HEK293 (cell line): ENCODE data around the gene FGR.

ENCODE experiments used
- CTCF ChIA-PET: fragments of 350-600 bp; formaldehyde crosslinking; extraction: SDS; loops from one replicate; lab custom pipeline; 2021; ENCODE audit warnings: antibody characterized with exemption; lab: Yijun Ruan, JAX
- POLR2A ChIA-PET: fragments of 300-600 bp; formaldehyde crosslinking; extraction: SDS; loops from one replicate; lab custom pipeline; 2020; ENCODE audit warnings: antibody characterized with exemption, inconsistent platforms; lab: Yijun Ruan, JAX
- H3K27ac ChIP-seq: fragments of 200-500 bp; sonication (Bioruptor generic); 2 replicates; pipeline ENCODE4 v1.5.1; 2014; ENCODE audit warnings: low read depth, low read length, control low read depth, inconsistent platforms; ENCODE audit errors: extremely low read depth
- H3K36me3 ChIP-seq, 2 experiments: fragments of 200-500 bp in 1 of 2; sonication (Bioruptor generic) in 1 of 2; 1 replicate in 1 of 2; 2 replicates in 1 of 2; pipeline ENCODE4 v1.5.1; 2014 to 2017; ENCODE audit warnings: inconsistent platforms in 2 of 2, low read length in 2 of 2; ENCODE audit not compliant: control insufficient read depth in 2 of 2, insufficient read depth in 1 of 2
- H3K4me1 ChIP-seq: fragments of 200-500 bp; sonication (Bioruptor generic); 2 replicates; pipeline ENCODE4 v1.5.1; 2014; ENCODE audit warnings: mild to moderate bottlenecking, low read length, inconsistent platforms; ENCODE audit not compliant: control insufficient read depth, insufficient read depth
- H3K4me3 ChIP-seq: 2 replicates; pipeline ENCODE4 v1.5.1; 2011; ENCODE audit warnings: low read depth, mild to moderate bottlenecking, control low read depth, low read length, moderate library complexity
- H3K9me3 ChIP-seq: fragments of 200-500 bp; sonication (Bioruptor generic); 2 replicates; pipeline ENCODE4 v1.5.1; 2014; ENCODE audit warnings: low read depth, low read length, inconsistent platforms; ENCODE audit not compliant: control insufficient read depth, insufficient read depth
- BCL11A ChIP-seq: fragments of 450-650 bp; formaldehyde crosslinking; IDR thresholded peaks from 2 replicates; pipeline ENCODE4 v1.5.1; 2016; ENCODE audit warnings: low read depth, missing biosample characterization, missing genetic modification characterization
- BCL11B ChIP-seq: fragments of 450-650 bp; formaldehyde crosslinking; IDR thresholded peaks from 2 replicates; pipeline ENCODE4 v1.5.1; 2016; ENCODE audit warnings: low read depth, missing biosample characterization, missing genetic modification characterization
- KLF10 ChIP-seq: fragments of 450-650 bp; IDR thresholded peaks from 2 replicates; pipeline ENCODE4 v1.5.1; 2018; ENCODE audit warnings: missing biosample characterization, mild to moderate bottlenecking, missing genetic modification characterization
- ZNF114 ChIP-seq: fragments of 450-650 bp; formaldehyde crosslinking; IDR thresholded peaks from 2 replicates; pipeline ENCODE4 v1.5.0; 2017; ENCODE audit warnings: missing biosample characterization, missing genetic modification characterization
- ZNF133 ChIP-seq: fragments of 450-650 bp; formaldehyde crosslinking; IDR thresholded peaks from 2 replicates; pipeline ENCODE4 v1.5.1; 2016; ENCODE audit warnings: missing biosample characterization, missing genetic modification characterization
- ZNF138 ChIP-seq: fragments of 450-650 bp; formaldehyde crosslinking; IDR thresholded peaks from 2 replicates; pipeline ENCODE4 v1.5.1; 2016; ENCODE audit warnings: missing biosample characterization, missing genetic modification characterization, borderline replicate concordance
- ZNF221 ChIP-seq: fragments of 450-650 bp; formaldehyde crosslinking; IDR thresholded peaks from 2 replicates; pipeline ENCODE4 v1.5.1; 2017; ENCODE audit warnings: missing biosample characterization, missing genetic modification characterization, borderline replicate concordance
- ZNF335 ChIP-seq: fragments of 450-650 bp; formaldehyde crosslinking; conservative IDR thresholded peaks from 2 replicates; pipeline ENCODE4 v1.5.1; 2016; ENCODE audit warnings: missing biosample characterization, missing genetic modification characterization
- ZNF394 ChIP-seq: fragments of 450-650 bp; formaldehyde crosslinking; IDR thresholded peaks from 2 replicates; pipeline ENCODE4 v1.5.1; 2016; ENCODE audit warnings: missing biosample characterization, missing genetic modification characterization, mild to moderate bottlenecking, moderate library complexity, borderline replicate concordance
- ZNF398 ChIP-seq: fragments of 450-650 bp; formaldehyde crosslinking; IDR thresholded peaks from 2 replicates; pipeline ENCODE4 v1.5.1; 2017; ENCODE audit warnings: missing biosample characterization, missing genetic modification characterization
- ZNF654 ChIP-seq: fragments of 450-650 bp; formaldehyde crosslinking; IDR thresholded peaks from 2 replicates; pipeline ENCODE4 v1.5.1; 2016; ENCODE audit warnings: low read depth, missing biosample characterization, missing genetic modification characterization
- TF ChIP-seq, protein P1 (sequence below): fragments of 450-650 bp; formaldehyde crosslinking; IDR thresholded peaks from 2 replicates; pipeline ENCODE4 v1.5.1; 2016; ENCODE audit warnings: missing biosample characterization, missing genetic modification characterization
- TF ChIP-seq, protein P2 (sequence below): fragments of 450-650 bp; formaldehyde crosslinking; IDR thresholded peaks from 2 replicates; pipeline ENCODE4 v1.5.1; 2017; ENCODE audit warnings: missing biosample characterization, missing genetic modification characterization
- TF ChIP-seq, protein P3 (sequence below): fragments of 450-650 bp; formaldehyde crosslinking; IDR thresholded peaks from 2 replicates; pipeline ENCODE4 v1.5.1; 2016; ENCODE audit warnings: missing biosample characterization, missing genetic modification characterization

FGR gene

DNA sequence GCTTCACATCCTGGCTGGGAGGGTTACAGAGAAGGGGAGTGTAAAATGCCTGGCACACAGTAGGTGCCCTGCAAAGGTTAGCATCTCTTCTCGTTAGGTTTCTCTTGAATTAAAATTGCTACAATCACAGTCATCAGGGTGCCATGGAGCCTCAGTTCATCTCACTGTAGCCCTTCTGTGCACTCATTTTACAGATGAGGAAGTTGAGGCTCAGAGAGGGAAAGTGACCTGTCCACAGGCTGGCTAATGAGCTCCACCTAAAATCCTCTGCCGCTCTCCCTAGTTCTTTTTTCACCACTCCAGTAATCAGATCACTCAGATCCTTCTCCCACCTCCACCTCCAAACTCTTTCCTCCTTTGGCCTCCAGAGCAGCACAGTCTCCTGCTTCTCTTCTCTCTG, 17.6 kb downstream of the FGR start:
- no peak overlapping the region for H3K27ac ChIP-seq
- ChIA-PET CTCF (interaction anchor here (0.6 to 15.0 kb wide), 6 partner anchors 9 to 227 kb away, joined by 3 to 317 read pairs (median 5); partner anchors contain the start of gene IFI6), POLR2A (no interaction called here)
- H3K9me3 ChIP-seq: no peaks in the 10 kb centered on the region
- H3K4me3 ChIP-seq: no peak overlapping the region
- TF ChIP-seq ZNF394 (tag by site-specific recombination) (no peak), ZNF335 (tag by site-specific recombination) (no peak), ZNF221 (tag by site-specific recombination) (no peak), BCL11A (tag by site-specific recombination) (no peak), ZNF133 (no peak), ZNF398 (no peak), ZNF114 (tag by site-specific recombination) (no peak), KLF10 (tag by site-specific recombination) (no peak), BCL11B (tag by site-specific recombination) (no peak)
- TF ChIP-seq, protein P1, sequence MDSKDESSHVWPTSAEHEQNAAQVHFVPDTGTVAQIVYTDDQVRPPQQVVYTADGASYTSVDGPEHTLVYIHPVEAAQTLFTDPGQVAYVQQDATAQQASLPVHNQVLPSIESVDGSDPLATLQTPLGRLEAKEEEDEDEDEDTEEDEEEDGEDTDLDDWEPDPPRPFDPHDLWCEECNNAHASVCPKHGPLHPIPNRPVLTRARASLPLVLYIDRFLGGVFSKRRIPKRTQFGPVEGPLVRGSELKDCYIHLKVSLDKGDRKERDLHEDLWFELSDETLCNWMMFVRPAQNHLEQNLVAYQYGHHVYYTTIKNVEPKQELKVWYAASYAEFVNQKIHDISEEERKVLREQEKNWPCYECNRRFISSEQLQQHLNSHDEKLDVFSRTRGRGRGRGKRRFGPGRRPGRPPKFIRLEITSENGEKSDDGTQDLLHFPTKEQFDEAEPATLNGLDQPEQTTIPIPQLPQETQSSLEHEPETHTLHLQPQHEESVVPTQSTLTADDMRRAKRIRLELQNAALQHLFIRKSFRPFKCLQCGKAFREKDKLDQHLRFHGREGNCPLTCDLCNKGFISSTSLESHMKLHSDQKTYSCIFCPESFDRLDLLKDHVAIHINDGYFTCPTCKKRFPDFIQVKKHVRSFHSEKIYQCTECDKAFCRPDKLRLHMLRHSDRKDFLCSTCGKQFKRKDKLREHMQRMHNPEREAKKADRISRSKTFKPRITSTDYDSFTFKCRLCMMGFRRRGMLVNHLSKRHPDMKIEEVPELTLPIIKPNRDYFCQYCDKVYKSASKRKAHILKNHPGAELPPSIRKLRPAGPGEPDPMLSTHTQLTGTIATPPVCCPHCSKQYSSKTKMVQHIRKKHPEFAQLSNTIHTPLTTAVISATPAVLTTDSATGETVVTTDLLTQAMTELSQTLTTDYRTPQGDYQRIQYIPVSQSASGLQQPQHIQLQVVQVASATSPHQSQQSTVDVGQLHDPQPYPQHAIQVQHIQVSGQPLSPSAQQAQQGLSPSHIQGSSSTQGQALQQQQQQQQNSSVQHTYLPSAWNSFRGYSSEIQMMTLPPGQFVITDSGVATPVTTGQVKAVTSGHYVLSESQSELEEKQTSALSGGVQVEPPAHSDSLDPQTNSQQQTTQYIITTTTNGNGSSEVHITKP (tag by site-specific recombination): no peak
- TF ChIP-seq, protein P2, sequence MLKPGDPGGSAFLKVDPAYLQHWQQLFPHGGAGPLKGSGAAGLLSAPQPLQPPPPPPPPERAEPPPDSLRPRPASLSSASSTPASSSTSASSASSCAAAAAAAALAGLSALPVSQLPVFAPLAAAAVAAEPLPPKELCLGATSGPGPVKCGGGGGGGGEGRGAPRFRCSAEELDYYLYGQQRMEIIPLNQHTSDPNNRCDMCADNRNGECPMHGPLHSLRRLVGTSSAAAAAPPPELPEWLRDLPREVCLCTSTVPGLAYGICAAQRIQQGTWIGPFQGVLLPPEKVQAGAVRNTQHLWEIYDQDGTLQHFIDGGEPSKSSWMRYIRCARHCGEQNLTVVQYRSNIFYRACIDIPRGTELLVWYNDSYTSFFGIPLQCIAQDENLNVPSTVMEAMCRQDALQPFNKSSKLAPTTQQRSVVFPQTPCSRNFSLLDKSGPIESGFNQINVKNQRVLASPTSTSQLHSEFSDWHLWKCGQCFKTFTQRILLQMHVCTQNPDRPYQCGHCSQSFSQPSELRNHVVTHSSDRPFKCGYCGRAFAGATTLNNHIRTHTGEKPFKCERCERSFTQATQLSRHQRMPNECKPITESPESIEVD: no peak
- no peaks in the 10 kb centered on the region for H3K36me3 ChIP-seq
- no peaks in the 10 kb centered on the region for H3K4me1 ChIP-seq

GRCh38 chr1:27616441-27616840, 18.5 kb downstream of the FGR start:
- ChIA-PET CTCF (interaction anchor here (0.7 to 15.0 kb wide), 6 partner anchors 8 to 1150 kb away, joined by 3 to 317 read pairs (median 4); partner anchors contain the start of gene IFI6), POLR2A (interaction anchor here (0.6 kb wide), 1 partner anchor 214 kb away, joined by 3 read pairs; no protein-coding TSS in a partner anchor)
- Histone ChIP-seq H3K4me1 (no peaks in the 10 kb centered on the region), H3K36me3 (no peaks in the 10 kb centered on the region), H3K9me3 (no peaks in the 10 kb centered on the region), H3K4me3 (no peak overlapping the region), H3K27ac (no peak overlapping the region)
- no peak for TF ChIP-seq ZNF654 (tag by site-specific recombination)
- TF ChIP-seq, protein P3, sequence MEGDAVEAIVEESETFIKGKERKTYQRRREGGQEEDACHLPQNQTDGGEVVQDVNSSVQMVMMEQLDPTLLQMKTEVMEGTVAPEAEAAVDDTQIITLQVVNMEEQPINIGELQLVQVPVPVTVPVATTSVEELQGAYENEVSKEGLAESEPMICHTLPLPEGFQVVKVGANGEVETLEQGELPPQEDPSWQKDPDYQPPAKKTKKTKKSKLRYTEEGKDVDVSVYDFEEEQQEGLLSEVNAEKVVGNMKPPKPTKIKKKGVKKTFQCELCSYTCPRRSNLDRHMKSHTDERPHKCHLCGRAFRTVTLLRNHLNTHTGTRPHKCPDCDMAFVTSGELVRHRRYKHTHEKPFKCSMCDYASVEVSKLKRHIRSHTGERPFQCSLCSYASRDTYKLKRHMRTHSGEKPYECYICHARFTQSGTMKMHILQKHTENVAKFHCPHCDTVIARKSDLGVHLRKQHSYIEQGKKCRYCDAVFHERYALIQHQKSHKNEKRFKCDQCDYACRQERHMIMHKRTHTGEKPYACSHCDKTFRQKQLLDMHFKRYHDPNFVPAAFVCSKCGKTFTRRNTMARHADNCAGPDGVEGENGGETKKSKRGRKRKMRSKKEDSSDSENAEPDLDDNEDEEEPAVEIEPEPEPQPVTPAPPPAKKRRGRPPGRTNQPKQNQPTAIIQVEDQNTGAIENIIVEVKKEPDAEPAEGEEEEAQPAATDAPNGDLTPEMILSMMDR (tag by site-specific recombination): peak; percentile 17; the same call in 1 of the 2 replicates
- no peak for TF ChIP-seq ZNF138 (tag by site-specific recombination)
